ENCODE measurements around the gene RGS17.

The RGS17 gene

DNA sequence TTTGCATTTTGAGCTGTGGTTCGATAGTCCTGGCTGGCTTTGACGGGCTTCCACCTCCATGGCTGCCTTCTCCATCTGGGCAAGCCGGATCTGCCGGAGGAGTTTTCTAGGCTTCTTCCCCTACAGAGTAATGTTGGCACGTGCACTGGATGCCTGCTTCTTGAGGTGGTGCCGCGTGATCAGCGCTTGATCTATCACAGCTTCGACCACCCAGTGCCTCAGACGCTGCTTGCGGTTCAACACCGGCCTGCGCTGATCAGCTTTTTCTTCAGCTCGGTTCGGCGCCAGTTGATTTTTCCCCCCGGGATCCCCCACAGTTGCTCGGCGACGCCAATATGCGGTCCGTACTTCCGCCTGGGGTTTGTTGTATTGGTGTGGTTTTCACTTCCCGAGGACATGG is 171.7 kb downstream of the RGS17 start:
- DNase-seq (ENCODE audit: extremely low spot score): no peak
- TF ChIP-seq SP1 (IDR thresholded peaks at IDR 0.05) (no peak), FOXA1 (IDR thresholded peaks at IDR 0.05) (no peak), ELF4 (IDR thresholded peaks at IDR 0.05) (no peak), FOXK2 (IDR thresholded peaks at IDR 0.05) (no peak), L3MBTL2 (conservative IDR thresholded peaks at IDR 0.05) (no peak), CTBP1 (IDR thresholded peaks at IDR 0.05; ENCODE audit: borderline replicate concordance) (no peak)
- TF ChIP-seq, protein P1, sequence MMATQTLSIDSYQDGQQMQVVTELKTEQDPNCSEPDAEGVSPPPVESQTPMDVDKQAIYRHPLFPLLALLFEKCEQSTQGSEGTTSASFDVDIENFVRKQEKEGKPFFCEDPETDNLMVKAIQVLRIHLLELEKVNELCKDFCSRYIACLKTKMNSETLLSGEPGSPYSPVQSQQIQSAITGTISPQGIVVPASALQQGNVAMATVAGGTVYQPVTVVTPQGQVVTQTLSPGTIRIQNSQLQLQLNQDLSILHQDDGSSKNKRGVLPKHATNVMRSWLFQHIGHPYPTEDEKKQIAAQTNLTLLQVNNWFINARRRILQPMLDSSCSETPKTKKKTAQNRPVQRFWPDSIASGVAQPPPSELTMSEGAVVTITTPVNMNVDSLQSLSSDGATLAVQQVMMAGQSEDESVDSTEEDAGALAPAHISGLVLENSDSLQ (IDR thresholded peaks at IDR 0.05): no peak
- ChIA-PET CTCF (no interaction called here), POLR2A (no interaction called here)

DNA sequence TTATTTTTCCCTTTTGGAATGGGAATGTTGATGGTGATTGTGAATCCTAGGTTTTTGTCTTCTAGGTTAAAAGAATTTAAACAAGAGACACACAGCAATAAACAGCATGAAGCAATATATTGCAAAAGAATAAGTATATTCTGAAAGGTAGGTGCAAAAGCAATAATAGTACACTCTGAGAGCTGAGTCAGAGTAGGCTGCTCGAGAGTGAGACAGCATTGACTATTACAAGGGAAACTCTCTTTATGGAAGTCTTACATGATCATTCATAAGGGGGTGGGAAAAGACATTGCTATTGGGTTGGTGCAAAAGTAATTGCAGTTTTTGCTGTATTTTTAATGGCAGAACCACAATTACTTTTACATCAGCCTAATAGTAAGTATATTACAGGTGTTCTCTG is 173.3 kb downstream of the RGS17 start:
- ChIA-PET POLR2A (no interaction called here), CTCF (no interaction called here)
- TF ChIP-seq ELF4 (IDR thresholded peaks at IDR 0.05) (peak; percentile 11; the same call in 1 of the 2 replicates), HDGF (IDR thresholded peaks at IDR 0.05; ENCODE audit: borderline replicate concordance) (no peak)
- no peak for DNase-seq (ENCODE audit: extremely low spot score)

Measured in HEK293T (cell line).